Transverse colon (tissue), 4 donors: ENCODE data around the gene FAM163A. TPM values are rescaled to one million over a fixed set of nuclear protein-coding genes. Genes with fewer than 3 reads are reported as not detected.

Experiments
- DNase-seq: peaks from one replicate; pipeline ENCODE4 v3.0.0-alpha.2; 2019
- H3K27ac ChIP-seq, 4 donors: fragments of 200-600 bp; sonication (generic); 2 replicates each; pipeline ENCODE4 v1.5.1; 2016 to 2018; ENCODE audit warnings: inconsistent platforms in 4 of 4
- H3K27me3 ChIP-seq: fragments of 200-600 bp; sonication (generic); 2 replicates; pipeline ENCODE4 v1.5.1; 2017; ENCODE audit warnings: inconsistent platforms
- H3K36me3 ChIP-seq, 4 donors: fragments of 200-600 bp; sonication (generic); 2 replicates each; pipeline ENCODE4 v1.5.1; 2017 to 2019; ENCODE audit warnings: inconsistent platforms in 4 of 4
- H3K4me1 ChIP-seq, 4 donors: fragments of 200-600 bp; sonication (generic); 2 replicates each; pipeline ENCODE4 v1.5.1; 2017 to 2020; ENCODE audit warnings: inconsistent platforms in 4 of 4
- H3K4me3 ChIP-seq, 4 donors: fragments of 200-600 bp; sonication (generic); 1 replicate in 1 of 4; 2 replicates in 3 of 4; pipeline versions ENCODE4 v1.5.1 to v1.6.1; 2017 to 2019; ENCODE audit warnings: inconsistent platforms in 4 of 4
- H3K9me3 ChIP-seq, 2 donors: fragments of 200-600 bp; sonication (generic); 2 replicates each; pipeline ENCODE4 v1.5.1; 2017 to 2019; ENCODE audit warnings: inconsistent platforms in 2 of 2
- CTCF ChIP-seq, 5 experiments: fragments of 200-600 bp in 3 of 5; fragments of 450-650 bp in 2 of 5; sonication (generic) in 3 of 5; IDR thresholded peaks; 1 replicate in 2 of 5; 2 replicates in 3 of 5; pipeline ENCODE4 v1.5.1; 2016 to 2017; ENCODE audit warnings: antibody characterized with exemption in 5 of 5, inconsistent platforms in 3 of 5, mild to moderate bottlenecking in 2 of 5, moderate library complexity in 1 of 5
- EP300 ChIP-seq: sonication (generic); formaldehyde crosslinking; IDR thresholded peaks from one replicate; pipeline ENCODE4 v1.6.1; 2017; ENCODE audit warnings: antibody characterized with exemption, low read depth
- POLR2A ChIP-seq: fragments of 450-650 bp; IDR thresholded peaks from one replicate; pipeline ENCODE4 v1.6.1; 2016; ENCODE audit warnings: antibody characterized with exemption, mild to moderate bottlenecking, moderate library complexity
- POLR2AphosphoS5 ChIP-seq, 3 donors: sonication (generic); formaldehyde crosslinking; IDR thresholded peaks; one replicate each; pipeline ENCODE4 v1.6.1; 2016; ENCODE audit warnings: antibody characterized with exemption in 3 of 3
- WGBS, 2 donors: methylation state at CpG; one replicate each; pipeline ENCODE4 v1.1.5; 2018; ENCODE audit warnings: low coverage in 1 of 2; 5-methylcytosine and 5-hydroxymethylcytosine counted together
- in situ Hi-C, 4 donors: fragments of 200-750 bp; cut with MboI; loops; one replicate each; pipeline versions ENCODE4 v1.15.0 to v1.15.1; 2017; ENCODE audit warnings: low sequenced_read_pairs in 3 of 4, low pct_ligation_motif_present in 1 of 4, low pct_unique_long_range_greater_than_20kb in 1 of 4
- intact Hi-C: fragments of 100-400 bp; cut with DNase I; formaldehyde crosslinking; loops from one replicate; pipeline ENCODE4 v1.15.1; 2023; ENCODE audit warnings: low total_unique reads
- total RNA-seq, 4 donors: library from RNA; depleted of rRNA; stranded (reverse); fragments of >200 nt; gene quantifications; one replicate each; pipeline ENCODE4 v1.1.0, GENCODE V29; 2016

FAM163A gene
- total RNA-seq, 4 donors from 2014 or later, result 0.14 to 0.60 (median 0.48) TPM; not detected in 1

GRCh38 chr1:179779645-179780272 lies 36.7 kb downstream of the FAM163A start:
- intact Hi-C loops (no loop called here), in situ Hi-C loops (no loop called here)
- WGBS, 2 donors, result 38 to 68% methylated on average over 2 of the region's 2 CpGs
- Histone ChIP-seq H3K27ac (no peak overlapping the region), H3K36me3 (no peaks in the 10 kb centered on the region), H3K9me3 (no peaks in the 10 kb centered on the region), H3K27me3 (no peaks in the 10 kb centered on the region), H3K4me1 (peaks cover 0 to 4% (median 2%) of the 10 kb centered on the region in 4 donors), H3K4me3 (no peak overlapping the region)
- TF ChIP-seq EP300, result no peak
- no peak for TF ChIP-seq POLR2AphosphoS5 (IDR thresholded peaks at IDR 0.05)
- TF ChIP-seq POLR2A, result no peak
- no peak for TF ChIP-seq CTCF (IDR thresholded peaks at IDR 0.05)
- no peak for DNase-seq

- in situ Hi-C loops, result no loop called here
Measured at GRCh38 chr1:179781962-179782361, 38.9 kb downstream of the FAM163A start.

GRCh38 chr1:179785031-179785431 lies 41.9 kb downstream of the FAM163A start:
- H3K4me1 ChIP-seq, result peaks cover 0 to 3% (median 0%) of the 10 kb centered on the region in 4 donors
- intact Hi-C loops (no loop called here), in situ Hi-C loops (no loop called here)
- no peaks in the 10 kb centered on the region for H3K36me3 ChIP-seq
- 74 to 80% methylated on average over 1 to 4 of the region's 4 CpGs for WGBS, 2 donors
- H3K4me3 ChIP-seq, result no peak overlapping the region
- no peaks in the 10 kb centered on the region for H3K27me3 ChIP-seq
- H3K9me3 ChIP-seq, result no peaks in the 10 kb centered on the region
- DNase-seq, result no peak
- TF ChIP-seq EP300 (no peak), POLR2A (no peak), POLR2AphosphoS5 (IDR thresholded peaks at IDR 0.05) (no peak)
- peak overlapping the region in 1 of 4 donors; percentile 6 for H3K27ac ChIP-seq

More at GRCh38 chr1:179781962-179782361, 38.9 kb downstream of the FAM163A start:
- peaks cover 0 to 4% (median 2%) of the 10 kb centered on the region in 4 donors for H3K4me1 ChIP-seq
- peak; percentile 75 for DNase-seq
- H3K4me3 ChIP-seq, result no peak overlapping the region
- H3K27me3 ChIP-seq, result no peaks in the 10 kb centered on the region
- H3K27ac ChIP-seq, result peak overlapping the region; percentile 58 to 83 (median 75)
- intact Hi-C loops, result no loop called here
- WGBS, 2 donors, result 70 to 88% methylated on average over 2 to 10 of the region's 10 CpGs
- TF ChIP-seq EP300 (peak; percentile 18), POLR2AphosphoS5 (IDR thresholded peaks at IDR 0.05) (peak; percentile 50 to 65 (median 65)), CTCF (IDR thresholded peaks at IDR 0.05) (no peak), POLR2A (no peak)
- H3K9me3 ChIP-seq, result no peaks in the 10 kb centered on the region
- H3K36me3 ChIP-seq, result no peaks in the 10 kb centered on the region

GRCh38 chr1:179785728-179786127 lies 42.6 kb downstream of the FAM163A start:
- in situ Hi-C loops (no loop called here), intact Hi-C loops (no loop called here)
- no peak overlapping the region for H3K4me3 ChIP-seq
- TF ChIP-seq POLR2AphosphoS5 (IDR thresholded peaks at IDR 0.05) (no peak), POLR2A (no peak), CTCF (IDR thresholded peaks at IDR 0.05) (no peak), EP300 (no peak)
- 50 to 74% methylated on average over 2 of the region's 2 CpGs for WGBS, 2 donors
- no peak overlapping the region for H3K27ac ChIP-seq
- H3K9me3 ChIP-seq, result no peaks in the 10 kb centered on the region
- H3K36me3 ChIP-seq, result no peaks in the 10 kb centered on the region
- DNase-seq, result no peak
- no peaks in the 10 kb centered on the region for H3K27me3 ChIP-seq
- H3K4me1 ChIP-seq, result peaks cover 0 to 3% (median 0%) of the 10 kb centered on the region in 4 donors
